GM21390 (cell line): ENCODE results near the gene KICS2.
"Not testable (repeated sequence)": the region's sequence is repeated elsewhere in the genome, so short reads cannot be mapped to it uniquely, and the experiment has no call there.

ENCODE experiments used
- ATAC-seq: cut with Tn5 transposase; IDR thresholded peaks from one replicate; pipeline ENCODE4 v1.9.1; 2021; ENCODE audit not compliant: unreplicated experiment

The KICS2 gene

GRCh38 chr12:64217643-64218042 is 4.5 kb downstream of the KICS2 start:
- not testable (repeated sequence) for ATAC-seq

- no peak for ATAC-seq
These were observed 5.9 kb downstream of the KICS2 start for GRCh38 chr12:64216239-64216638.

DNA sequence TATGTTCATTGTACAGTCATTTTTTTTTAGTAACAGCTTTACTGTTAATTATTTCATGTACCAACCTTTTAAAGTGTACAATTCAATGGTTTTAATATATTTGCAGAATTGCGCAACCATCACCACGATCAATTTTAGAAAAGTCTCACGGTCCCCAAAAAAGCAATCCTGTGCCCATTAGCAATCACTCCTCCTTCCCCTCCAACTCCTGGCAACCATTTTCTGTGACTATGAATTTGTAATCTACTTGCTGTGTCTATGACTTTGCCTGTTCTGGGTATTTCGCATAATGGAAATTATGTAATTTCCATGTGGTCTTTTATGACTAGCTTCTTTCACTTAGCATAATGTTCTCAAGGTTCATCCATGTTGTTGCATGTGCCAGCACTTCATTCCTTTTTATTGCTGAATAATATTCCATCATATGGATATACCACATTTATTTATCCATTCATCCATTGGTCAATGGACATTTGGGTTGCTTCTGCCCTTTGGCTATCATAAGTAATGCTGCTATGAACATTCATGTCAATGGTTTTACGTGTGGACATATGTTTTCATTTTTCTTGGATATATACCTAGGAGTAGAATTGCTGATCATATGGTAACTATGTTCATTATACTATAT is 9.9 kb downstream of the KICS2 start:
- ATAC-seq = no peak

- no peak for ATAC-seq
These were observed 14.6 kb downstream of the KICS2 start for GRCh38 chr12:64207453-64207852.

DNA sequence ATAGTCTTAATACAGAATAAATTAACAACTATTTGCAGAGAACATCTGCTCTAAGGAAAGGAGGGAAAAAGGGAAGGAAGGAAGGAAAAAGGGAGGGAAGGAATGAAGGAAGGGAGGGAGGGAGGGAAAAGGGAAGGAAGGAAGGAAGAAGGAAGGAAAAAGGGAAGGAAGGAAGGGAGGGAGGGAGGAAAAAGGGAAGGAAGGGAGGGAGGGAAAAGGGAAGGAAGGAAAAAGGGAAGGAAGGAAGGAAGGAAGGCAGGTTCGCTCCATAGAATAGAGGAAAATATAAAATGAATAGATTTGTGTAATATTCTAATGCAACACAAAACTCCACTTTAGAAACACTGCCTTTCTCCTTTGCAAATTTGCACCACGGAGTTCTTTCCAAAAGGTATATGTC is 16.6 kb downstream of the KICS2 start:
- no peak for ATAC-seq

DNA sequence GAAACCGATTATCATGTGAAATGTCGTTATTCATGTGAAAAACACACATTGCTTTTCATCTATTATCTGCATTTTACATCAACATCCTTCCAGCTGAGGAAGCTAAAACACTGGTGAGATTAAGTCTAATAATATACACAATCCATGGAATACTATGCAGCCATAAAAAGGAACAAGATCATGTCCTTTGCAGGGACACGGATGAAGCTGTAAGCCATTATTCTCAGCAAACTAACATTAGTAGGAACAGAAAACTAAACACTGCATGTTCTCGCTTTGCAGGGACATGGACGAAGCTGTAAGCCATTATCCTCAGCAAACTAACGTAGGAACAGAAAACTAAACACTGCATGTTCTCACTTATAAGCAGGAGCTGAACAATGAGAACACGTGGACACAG is 18.3 kb downstream of the KICS2 start:
- no peak for ATAC-seq

- no peak for ATAC-seq
These were observed 19.1 kb downstream of the KICS2 start for GRCh38 chr12:64203036-64203435.

GRCh38 chr12:64195841-64196240 is 26.3 kb downstream of the KICS2 start:
- not testable (repeated sequence) for ATAC-seq

- no peak for ATAC-seq
These were observed 27.6 kb downstream of the KICS2 start for GRCh38 chr12:64194333-64195149.

DNA sequence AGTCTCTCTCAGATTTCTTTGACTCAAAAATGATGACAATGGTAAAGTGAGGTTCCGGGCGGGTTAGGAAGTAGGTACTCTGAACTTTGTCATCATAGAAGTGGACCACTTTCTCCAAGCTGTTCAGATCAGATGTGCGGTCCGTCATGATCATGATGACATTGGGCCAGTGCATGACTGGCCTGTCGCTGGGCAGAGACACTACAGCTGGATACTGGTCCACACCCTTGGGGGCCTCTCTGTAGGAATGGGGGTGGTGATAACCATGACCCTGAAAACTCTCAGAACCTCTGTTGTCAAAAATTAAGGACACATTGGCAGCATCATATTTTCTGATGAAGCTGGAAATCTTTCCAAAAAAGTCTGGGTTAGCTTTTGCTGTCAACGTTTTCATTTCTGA is 28.2 kb downstream of the KICS2 start:
- ATAC-seq = no peak

GRCh38 chr12:64192644-64193444 is 29.3 kb downstream of the KICS2 start:
- peak; percentile 91 for ATAC-seq

DNA sequence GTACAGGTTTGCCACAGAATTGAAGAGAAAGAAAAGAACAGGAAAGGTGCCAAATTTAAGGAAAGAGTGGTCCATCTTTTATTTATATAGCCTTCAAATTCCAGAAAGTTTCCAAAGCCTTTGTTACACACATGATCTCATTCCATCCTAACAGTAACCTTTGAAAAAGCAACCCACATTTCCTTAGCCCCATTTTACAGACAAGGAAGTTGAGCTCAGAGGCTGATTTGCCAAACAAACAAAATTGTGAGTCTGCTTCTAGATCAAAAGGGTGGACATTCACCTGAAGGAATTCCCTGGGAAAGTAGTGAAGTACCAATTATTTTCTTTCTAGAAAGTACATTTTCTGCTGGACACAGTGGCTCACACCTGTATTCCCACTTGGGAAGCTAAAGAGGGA is 32.0 kb downstream of the KICS2 start:
- ATAC-seq = no peak

- ATAC-seq = no peak
These were observed 32.6 kb downstream of the KICS2 start for GRCh38 chr12:64189530-64189929.

DNA sequence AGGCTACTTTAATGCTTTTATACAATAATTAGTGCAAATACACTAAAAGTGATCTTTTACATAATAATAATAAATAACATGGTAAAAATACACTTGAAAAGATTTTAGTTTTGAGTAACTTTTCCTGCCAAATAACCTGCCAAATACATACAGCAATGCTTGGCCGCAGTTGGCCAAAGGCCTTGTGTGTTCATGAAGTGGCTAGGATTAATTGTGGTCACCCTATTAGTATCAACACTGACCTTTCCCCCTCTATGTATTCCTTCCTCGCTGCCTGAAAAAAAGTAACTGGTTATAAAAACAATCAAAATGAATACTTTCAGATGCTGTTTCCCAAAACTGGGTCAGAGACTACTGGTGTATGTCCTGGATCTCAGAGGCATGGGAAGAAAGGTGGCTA is 34.3 kb downstream of the KICS2 start:
- ATAC-seq = no peak

- no peak for ATAC-seq
These were observed 34.7 kb downstream of the KICS2 start for GRCh38 chr12:64187370-64187769.

DNA sequence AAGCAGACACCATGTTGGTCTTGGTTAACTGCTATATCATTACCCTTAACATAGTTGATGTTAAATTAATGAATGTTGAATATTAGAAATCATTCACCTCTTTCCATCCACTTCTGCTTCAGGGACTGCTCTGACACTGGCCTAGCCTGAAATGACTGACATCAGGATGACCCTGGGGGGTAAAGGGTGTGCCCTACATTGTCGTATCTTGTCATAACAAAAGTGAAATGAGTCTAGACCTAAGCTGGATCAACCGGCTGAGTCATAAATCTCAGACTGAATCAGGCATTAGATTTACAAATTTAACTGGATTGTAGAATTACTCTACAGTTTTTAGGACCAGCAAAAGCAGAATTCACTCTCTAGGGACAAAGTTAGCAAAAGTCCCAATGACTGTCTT is 35.3 kb downstream of the KICS2 start:
- ATAC-seq = peak; percentile 90

DNA sequence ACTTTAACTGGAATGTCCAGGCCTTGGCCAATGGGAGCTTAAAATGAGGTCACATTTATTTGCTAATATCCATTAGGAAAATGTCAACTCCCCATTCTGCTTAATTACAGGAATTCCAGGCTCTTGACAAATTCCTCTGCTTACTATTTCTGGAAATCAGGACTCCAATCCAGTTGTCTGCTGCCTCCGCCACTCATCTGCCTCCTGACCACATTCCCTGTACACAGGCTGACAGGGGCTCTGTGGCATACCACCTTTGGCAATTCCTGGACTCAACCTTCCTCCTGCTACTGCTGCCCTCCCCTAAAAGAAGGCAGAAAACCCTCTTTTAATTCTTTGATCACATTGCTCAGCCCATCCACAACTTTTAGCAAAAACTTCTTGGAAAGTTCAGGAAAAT is 37.9 kb downstream of the KICS2 start:
- no peak for ATAC-seq

DNA sequence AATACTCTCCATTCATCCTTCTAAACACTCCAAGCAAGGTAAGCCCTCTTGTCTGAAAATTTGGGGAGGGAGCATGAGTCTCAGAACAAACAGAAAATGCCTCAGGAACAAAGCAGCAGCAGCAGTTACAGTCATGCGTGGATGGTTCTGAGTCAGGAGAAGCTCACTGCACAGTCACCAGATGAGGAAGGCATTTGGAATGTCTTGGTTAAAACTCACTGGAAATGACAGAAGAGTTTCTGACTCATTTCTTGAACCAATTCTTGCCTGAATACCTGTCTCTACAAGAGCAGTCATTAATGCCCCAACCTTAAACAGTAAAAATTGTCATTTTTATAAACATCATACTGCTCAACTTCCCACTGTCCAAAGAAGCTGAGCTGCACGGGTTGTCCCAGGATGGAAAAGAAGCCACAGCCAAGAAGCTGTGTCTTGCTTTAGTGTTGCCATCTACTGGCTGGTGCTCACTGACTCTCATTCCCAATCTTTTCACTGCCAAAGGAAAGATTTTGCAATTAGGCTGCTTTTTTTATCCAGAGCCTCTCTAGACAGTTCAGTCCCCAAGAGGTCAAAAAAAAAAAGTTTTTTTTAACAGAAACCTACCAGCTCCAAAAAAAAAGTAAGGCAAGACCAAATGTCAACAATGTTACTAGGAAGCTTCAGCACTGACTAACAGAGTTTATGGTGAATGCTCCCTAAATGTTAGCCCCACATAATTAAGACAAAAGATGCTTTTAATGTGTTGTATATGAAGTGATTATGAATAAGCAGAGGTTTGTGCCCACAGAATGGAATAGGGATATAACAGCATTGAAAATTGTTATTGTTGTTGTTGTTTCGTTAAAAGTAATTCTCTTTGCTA is 40.4 kb downstream of the KICS2 start:
- ATAC-seq = no peak

DNA sequence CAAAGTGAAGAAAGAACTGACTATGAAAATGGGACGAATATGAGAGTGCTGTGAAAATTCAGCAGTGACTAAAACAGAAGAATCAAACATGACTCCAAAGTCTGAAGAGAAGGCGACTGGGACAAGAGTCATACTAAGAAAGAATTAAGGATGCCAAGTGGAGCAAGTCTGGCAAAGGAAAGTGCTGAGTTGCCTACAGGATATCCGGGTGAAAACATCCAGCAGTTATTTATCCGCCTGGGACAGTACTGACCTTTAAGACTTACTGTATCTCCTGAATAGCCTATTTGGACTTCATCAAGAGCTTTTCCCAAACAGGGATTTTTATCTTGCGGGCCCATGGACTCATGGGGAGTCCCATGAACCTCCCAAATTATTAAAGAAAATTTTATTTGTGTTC is 41.1 kb downstream of the KICS2 start:
- ATAC-seq = no peak

GRCh38 chr12:64178122-64178521 is 44.0 kb downstream of the KICS2 start:
- no peak for ATAC-seq

DNA sequence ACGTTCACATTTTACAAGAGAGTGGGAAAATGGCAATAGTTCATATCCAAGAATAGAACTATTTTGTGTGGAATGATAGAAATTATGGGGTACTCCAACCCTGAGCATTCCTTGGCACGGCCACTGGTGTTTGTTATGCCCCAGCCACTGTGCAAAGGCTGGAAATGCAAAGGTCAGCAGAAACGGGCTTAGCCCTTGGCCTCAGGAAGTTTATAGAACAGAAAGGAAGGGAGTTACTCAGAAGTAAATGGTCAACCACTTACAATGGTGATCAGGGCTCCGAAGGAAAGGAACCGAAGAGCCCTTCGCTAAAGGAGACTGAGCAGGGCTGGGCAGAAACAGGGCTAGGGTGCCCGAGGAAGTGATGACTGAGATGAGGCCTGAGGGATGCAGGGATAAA is 45.1 kb downstream of the KICS2 start:
- ATAC-seq = no peak
